HG03439 (cell line): Measurements from ENCODE around the gene LRRC8B.
"Not testable (repeated sequence)": the region's sequence is repeated elsewhere in the genome, so short reads cannot be mapped to it uniquely, and the experiment has no call there.

Experiments
- ATAC-seq: cut with Tn5 transposase; IDR thresholded peaks from one replicate; pipeline ENCODE4 v1.9.1; 2021; ENCODE audit warnings: mild to moderate bottlenecking, moderate library complexity; ENCODE audit not compliant: unreplicated experiment

The LRRC8B gene

DNA sequence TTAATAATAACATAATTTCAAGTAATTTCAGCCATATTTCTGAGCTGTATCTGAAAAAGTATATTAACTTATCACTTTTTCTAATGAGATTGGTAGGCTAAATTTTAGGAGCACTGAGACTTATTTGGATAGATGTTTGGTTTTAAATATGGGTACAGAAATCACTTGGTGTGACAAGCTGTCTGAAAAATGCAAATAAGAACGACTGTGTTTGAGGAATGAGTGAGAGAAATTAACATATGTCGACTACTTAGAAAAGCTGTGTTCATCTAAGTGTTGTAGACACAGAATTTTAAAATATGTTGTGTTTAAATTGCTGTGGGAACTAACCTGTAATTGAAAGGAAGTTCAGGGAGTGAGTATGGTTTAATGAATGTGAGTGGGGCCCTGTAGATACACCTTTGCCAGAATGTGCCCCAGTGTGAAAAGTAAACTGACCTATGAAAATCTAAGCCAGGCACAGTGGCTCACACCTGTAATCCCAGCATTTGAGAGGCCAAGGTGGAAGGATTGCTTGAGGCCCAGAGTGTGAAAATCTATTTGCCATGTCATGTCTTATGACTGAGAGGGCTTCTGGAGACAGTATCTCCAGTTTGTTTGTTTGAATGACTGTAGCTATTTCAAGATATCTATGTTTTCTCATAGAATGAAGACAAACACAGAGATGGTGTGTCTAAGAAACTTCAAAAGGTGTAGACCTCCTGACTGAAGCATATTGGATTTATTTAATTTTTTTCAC is 54.5 kb downstream of the LRRC8B start:
- ATAC-seq, result no peak

DNA sequence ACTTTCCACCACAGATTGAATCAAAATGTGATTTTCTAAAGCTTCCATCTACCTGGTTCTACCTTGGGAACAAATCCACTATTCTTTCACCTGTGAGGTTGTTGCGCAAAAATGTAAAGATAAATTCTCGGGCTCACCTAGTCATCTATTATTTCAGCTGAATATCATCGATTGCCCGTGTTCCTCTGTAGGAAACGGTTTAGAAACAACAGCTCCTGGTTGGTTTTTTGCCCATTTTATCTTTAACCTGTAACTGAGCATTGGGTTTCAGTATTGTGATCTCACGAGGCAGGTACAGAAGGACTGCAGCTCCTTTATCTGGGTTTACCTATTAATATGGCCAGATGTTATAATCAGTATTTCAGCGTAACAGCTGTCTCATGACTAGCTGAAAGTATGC is 55.4 kb downstream of the LRRC8B start:
- ATAC-seq, result no peak

DNA sequence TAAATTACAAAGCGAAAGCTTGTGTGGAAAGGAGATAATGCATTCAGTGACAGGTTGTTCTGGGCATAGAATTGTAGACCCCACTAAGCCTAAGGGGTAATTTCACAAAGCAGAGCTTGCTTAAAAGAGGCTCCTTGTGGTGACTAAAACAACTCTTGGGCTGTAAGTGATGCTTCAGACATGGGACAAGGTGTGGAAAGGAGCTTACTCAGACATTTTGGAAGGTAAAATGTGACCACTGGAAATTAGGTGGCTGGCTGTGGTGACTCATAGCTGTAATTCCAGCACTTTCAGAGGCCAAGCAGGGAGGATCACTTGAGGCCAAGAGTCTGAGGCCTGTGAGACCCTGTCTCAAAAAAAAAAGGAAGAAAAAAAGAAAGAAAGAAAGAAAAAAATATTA is 57.2 kb downstream of the LRRC8B start:
- ATAC-seq, result no peak

DNA sequence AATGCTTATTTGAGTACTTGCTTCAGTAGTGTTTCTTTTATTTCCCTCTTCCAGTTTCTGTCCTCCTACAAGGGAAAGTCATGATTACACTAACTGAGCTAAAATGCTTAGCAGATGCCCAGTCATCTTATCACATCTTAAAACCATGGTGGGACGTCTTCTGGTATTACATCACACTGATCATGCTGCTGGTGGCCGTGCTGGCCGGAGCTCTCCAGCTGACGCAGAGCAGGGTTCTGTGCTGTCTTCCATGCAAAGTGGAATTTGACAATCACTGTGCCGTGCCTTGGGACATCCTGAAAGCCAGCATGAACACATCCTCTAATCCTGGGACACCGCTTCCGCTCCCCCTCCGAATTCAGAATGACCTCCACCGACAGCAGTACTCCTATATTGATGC is 57.9 kb downstream of the LRRC8B start:
- ATAC-seq, result no peak

DNA sequence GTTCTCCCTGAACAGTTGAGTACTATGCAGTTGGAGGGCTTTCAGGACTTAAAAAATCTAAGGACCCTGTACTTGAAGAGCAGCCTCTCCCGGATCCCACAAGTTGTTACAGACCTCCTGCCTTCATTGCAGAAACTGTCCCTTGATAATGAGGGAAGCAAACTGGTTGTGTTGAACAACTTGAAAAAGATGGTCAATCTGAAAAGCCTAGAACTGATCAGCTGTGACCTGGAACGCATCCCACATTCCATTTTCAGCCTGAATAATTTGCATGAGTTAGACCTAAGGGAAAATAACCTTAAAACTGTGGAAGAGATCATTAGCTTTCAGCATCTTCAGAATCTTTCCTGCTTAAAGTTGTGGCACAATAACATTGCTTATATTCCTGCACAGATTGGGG is 59.6 kb downstream of the LRRC8B start:
- no peak for ATAC-seq

DNA sequence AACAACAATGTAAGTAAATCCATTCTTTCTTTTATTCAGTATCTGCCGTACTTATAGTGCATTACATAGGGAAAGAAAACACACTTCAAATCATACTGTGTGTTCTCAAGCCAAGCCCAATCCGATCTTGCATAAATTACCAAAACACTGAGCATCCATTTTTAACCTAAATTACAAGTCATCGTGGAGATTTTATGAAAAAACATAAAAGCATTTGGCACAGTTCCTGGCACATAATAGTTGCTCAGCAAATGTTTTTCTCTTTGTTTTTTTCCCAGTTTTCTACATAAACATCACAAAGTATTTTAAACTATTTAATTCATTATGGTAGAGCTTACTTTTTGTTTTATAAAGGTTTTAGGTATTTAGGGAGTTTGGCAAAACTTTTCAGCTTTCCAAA is 60.2 kb downstream of the LRRC8B start:
- ATAC-seq, result no peak

DNA sequence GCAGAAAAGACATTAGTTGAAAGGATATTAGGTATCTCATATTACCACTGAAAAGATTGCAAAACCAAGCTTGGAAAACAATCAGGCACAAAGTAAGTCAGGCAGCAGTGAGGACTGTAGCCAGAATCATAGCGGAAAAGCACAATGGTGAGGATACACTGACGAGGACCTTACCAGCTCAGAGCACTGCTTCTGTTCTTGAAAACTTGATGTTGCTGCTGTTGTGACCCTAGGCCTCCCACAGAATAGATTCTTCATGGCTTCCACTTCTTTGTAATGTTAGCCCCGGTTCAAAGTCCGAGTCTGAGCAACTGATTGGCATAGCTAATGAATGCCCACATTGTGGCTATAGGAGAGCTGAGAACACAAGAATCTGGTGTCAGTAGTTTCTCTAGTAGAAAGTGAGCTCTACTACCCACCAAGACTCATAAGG is 63.1 kb downstream of the LRRC8B start:
- ATAC-seq, result no peak

DNA sequence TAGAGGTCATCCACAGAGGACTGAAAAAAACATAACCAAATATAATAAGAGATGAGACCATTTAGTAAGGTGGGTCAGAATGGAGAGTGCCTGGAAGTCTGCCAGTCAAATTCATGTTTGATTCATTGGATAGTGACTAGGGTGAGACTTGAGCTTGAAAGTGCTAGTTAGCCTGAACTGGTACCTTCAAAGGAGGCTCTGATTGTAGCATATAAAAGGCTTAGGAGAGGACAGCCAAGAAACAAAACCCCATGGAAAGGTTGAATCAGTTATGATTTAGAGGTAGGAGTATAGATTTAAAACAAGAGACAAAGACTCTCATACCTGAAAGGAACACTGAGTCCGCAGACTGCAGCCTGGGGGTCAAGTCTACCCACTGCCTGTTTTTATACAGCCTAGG is 63.9 kb downstream of the LRRC8B start:
- no peak for ATAC-seq

DNA sequence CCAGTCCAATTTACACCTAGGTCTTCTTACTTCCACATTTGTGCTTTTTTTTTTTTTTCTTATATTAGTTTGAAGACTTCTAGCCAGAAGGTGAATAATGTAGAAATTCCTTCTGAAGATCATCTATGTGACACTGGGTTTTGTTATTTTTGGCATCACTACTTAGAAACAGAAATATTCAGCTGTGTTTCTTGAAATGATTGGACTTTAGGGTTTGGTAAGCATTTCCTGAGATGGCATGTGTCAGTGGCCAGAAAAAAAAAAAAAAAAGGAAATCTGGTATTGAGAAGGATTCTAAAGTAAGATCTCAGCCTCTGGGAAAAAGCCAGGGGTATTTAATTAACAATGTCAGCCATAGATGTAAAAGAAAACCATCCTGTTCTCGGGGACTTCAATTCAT is 64.9 kb downstream of the LRRC8B start:
- no peak for ATAC-seq

DNA sequence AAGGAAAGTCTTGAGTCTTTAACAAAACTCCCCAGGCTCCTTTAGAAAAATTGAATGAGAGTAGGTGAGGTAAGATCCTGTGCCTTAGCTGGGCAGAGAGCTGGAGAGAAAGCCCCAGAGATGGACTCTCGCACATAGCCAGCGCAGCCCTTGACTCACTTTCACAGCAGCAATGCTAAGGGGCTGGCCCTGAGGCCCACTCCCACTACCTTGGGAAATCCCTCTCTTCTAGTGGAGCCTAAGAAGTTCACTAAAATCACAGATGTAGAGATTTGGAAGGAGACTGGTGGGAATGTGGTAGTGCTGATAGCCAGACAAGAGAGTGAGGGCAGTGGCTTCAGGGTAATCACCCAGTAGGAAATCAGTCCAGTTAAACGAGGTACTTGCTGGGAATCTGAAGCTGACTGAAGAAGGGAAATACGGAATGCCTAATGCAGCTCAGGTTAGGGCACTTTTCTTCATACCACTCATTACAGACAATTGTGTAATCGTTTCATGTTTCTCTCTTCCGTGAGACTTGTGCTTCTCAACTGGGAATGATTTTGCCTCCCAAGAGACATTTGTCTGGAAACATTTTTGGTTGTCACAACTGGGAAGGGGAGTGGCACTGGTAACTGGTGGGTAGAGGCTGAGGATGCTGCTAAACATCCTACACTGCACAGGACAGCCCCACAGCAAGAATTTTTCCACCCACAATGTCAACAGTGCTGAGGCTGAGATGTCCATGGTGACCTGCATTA is 65.9 kb downstream of the LRRC8B start:
- ATAC-seq, result no peak

DNA sequence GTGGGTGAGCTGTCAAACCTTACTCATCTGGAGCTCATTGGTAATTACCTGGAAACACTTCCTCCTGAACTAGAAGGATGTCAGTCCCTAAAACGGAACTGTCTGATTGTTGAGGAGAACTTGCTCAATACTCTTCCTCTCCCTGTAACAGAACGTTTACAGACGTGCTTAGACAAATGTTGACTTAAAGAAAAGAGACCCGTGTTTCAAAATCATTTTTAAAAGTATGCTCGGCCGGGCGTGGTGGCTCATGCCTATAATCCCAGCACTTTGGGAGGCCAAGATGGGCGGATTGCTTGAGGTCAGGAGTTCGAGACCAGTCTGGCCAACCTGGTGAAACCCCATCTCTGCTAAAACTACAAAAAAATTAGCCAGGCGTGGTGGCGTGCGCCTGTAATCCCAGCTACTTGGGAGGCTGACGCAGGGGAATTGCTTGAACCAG is 68.3 kb downstream of the LRRC8B start:
- not testable (repeated sequence) for ATAC-seq

DNA sequence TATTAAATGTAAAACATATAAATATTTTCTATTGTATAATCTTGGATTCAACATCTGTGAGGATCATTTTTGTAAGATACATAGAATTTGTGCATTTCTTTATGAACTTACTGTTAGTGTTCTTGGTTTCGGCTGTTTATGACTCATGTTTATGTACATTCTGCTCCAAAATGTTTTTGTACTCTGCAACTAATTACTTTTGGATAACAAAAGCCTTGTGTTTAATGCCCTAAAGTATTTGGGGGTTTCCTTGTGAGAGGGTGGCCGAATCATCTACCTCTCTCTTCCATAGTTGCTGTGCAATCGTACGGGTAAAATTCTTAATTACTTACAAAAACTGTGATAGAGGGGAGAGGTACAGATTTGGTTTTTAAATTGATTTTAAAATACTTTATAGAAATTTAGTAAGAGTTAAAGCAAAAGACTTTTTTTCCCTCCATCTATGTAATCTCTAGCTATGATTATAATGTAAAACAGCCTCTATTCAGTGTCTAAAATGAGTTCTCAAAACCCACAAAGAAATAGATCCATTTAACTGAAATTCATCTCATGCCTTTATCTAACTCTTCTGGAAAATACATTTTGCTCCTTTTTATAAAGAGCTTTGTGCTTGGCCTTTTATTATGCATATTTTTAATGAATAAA is 69.6 kb downstream of the LRRC8B start:
- no peak for ATAC-seq

DNA sequence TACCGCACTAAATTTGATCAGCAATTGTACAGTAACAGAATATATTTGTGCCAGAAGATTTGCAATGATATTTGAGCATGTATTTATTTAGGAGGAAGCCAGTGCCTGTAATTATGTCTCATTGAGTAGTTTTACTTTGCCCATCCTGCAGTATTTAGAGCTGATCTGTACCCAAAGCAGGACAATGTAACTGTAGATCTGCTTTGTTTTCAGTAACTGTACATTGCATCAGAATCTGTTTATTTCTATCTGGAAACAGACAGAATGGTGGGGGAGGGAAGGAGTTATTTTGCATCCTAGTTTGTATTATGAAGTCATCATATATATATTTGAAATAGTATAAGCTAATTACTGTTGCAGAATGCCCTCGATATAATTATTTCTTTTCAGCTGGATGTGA is 72.1 kb downstream of the LRRC8B start:
- ATAC-seq, result no peak

DNA sequence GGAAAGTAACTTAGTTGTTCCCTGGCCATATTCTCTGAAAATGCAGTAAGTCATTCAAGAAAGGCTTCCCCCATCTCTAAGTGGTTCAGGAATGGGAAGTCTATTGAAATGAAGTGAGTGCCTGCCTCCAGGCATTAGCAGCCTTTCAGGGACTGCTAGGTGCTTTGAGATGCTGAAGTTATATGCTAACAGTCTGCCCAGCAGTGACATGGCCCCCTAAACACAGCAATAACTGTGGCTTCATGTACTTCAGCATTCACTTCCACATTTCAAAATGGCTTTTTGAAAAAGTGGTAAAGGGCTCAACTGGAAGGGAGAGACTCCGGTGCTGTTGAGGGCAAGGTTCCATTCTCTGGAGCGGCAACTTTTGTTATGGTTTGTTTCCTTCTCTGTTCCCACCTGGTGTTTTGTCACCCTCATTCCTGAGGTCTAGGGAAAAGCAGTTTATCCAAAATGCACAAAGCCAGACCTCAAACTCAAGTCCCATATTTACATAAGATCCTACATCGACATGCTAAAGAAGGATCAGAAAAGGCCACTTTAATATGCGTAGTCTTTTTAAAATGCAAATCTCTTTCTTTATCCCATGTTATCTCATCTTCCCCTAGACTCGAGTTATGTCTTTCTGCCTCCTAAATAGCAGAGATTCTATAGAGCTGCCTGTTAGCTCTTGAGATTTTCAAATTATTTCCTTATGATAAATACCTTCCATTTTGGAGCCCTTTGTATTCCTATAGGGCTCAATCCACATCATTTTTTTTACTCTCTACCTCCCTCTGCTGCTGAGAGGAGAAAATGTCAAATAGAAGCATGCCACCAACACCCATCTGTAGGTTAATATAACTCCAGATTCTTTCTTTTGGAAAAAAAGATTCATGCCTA is 74.1 kb downstream of the LRRC8B start:
- ATAC-seq, result no peak

DNA sequence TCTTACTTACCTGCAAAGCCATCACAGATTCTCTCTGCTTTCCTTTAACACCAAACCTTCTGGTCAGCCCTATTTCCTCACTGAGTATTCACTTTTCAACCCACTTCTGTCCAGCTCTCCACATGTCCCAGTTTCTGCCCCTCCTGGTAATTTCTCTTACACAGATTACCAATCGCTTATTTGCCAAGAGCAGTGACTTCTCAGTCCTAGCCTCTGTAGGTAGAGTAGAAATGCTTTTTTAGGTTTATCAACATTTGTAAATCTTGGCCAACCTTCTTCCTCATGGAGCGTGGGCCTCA is 74.7 kb downstream of the LRRC8B start:
- ATAC-seq, result no peak

DNA sequence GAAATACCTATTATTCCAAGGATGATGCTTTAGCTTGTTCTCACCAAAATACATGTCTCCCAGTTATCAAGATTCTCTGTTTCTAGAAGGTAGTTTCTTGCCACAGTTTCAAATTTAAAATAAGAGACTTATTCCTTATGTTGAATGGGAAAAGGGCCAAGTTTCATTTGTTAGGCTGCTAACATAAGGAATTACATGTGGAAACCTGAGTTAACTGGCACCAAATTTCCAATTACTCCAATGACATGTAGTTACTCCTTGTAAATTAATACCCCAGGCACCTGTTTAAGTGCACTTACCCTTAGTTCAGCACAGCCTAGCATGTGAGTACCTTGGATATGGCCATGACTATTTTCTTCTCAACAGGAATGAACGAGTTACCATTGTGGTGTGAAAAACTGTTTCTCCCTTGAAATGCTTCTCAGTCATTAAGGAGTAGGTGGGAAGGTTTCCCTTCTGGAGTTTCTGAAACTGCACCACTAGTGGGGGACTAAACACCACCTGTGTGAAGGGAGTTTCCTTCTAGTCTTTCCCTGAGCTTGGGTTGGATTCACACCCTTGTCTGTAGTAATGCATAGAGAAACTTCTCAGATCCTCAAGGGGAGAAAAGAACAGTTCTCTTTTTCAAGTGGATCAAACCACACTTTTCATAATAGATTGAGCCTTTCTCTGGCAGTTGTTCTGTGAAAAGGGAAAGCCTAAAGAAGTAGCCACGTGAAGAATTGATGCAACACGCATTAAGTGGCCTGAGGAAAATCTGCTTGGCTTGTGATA is 76.0 kb downstream of the LRRC8B start:
- ATAC-seq, result no peak

DNA sequence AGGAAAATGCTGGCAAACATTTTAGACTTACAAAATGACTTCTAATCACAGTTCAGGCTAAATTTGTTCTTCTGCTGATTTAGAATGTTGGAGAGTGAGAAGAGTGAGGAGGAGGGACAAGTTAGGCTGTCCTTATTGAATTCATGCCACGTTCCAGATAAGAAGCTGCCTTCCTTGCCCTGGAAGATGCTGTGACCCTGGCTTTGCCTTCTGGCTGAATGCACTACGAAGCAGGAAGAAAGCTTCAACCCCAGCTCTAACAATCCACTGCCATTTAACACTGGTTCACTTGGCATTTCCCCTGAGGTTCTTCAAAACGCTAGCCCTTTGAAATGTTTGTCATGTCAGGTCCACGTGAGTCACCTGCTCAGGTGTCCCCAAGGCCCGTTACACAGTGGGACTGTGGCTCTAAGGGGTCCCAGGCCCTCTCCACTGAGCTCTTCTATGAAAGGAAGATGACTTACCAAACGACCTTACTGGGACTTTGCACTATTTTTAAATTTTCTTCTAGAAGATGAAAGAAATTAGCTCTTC is 78.3 kb downstream of the LRRC8B start:
- ATAC-seq, result no peak

DNA sequence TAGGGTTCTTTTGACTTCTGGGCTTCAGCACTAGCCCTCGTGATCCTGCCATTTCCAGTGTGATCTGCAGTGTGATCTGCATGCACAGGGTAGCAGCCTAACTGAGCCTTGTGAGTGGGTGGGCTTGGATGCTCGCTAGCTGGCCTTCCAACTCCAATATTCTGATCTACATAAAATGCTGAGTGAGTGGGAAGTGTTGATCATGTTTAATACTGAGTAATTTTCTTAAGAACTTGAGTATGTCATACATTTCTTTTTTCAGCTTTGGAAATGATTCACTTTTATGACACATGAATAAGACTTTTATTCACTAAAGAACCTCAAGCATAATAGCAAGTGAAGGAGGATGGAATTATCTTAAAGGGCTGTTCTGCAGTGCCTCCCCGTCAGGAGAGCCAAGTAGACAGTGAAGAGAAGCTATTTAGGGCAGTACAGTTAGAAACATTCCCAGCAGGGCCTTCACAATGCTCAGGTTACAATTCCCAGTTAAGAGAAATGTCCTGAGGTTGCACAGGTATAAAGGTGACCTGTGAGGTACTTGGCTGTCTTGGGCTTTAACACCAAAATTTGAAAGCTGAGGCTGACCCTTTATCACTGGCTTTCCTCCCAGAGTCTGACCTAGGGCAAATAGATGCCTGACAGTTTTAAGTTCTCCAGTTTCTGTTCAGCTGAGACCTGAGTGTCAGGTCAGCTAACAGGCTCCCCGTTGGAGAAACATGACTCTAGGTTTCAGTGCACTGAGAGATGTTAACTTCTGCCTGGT is 79.2 kb downstream of the LRRC8B start:
- no peak for ATAC-seq

DNA sequence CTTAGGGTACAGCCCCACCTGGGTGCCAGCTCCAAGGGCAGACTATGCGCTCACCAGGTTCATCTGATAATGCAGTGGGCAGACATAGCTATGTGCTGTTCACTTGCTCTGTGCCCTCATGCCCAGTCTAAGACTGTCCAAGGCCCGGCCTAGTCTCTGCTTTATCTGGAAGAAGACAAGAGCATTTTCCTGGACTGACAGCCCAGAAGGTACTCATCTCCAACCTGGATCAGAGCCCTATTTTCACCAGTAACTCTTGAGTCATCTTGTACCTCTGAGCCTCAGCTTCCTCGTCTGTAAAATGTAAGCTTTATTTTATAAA is 79.7 kb downstream of the LRRC8B start:
- ATAC-seq, result no peak

DNA sequence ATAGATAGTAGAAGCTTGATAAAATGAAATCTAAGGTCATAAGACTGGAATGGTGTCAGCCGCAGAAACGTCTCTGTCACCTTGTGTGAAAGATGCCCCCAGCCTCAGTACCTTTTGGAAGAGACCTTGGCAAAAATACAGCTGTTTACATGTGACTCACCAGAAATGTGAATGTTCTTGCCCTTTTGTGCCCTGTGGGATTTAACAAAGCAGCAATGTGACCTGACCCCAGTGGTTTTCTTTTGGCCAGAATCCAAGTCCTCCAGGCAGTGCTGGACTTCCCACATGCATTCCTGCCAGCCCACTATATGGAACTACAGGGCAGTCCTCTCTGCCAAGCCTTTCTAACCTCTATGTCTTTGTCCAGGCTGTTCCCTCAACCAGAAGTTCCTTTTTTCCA is 81.1 kb downstream of the LRRC8B start:
- no peak for ATAC-seq
